ENCODE data around the gene FRYL.

The FRYL gene

DNA sequence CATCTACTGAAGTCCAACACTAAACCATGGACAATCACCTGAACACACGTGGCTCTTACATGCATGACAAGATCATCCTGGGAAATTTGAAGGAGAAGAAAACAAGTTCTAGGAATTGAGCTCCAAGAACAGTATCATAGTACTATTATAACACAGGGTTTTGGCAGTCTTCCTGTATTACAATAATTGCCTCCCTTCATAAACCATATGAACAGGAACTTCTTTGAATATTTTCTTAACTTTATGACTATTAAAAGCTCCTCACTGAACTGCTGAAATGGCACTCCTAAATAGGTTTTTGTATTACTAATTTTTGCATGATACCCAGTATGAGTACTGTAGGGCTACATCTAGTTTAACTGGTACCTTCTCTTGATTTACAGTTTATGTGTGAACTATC, 160.0 kb downstream of the FRYL start:
- no peak for DNase-seq (ENCODE audit: low spot score)

DNA sequence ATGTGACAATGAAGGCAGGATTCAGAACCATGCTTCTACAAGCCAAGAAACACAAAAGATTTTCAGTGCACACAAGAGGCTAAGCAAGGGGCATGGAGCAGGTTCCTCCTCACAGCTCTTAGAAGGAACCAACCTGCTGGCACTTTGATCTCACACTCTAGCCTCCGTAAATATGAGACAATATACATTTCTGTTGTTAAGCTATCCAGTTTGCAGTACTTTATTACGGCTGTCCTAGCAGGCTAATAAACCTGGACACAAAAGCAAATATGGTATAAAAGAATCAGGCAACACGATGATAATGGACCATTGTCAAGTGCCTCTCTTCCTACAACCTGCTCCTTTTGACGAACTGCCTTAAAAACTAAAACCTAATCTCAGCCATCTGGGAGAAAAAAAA, 175.6 kb downstream of the FRYL start:
- DNase-seq (ENCODE audit: low spot score), result no peak

DNA sequence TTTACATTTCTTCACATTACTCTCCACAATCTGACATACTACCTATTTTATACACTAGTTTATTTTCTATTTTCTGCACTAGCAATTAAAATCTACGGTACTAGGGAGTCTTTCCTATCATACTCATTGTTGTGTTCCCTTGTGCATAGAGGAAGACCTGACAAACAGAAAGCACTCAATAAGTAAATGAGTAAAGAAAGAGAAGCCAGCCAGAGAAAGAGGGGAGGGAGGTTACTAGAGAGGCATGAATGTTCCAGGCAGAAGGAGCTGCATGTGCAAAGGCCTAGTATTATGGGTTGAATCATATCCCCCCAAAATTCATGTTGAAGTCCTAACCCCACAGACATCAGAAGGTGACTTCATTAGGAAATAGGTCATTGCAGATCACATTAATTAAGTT, 176.0 kb downstream of the FRYL start:
- no peak for DNase-seq (ENCODE audit: low spot score)

DNA sequence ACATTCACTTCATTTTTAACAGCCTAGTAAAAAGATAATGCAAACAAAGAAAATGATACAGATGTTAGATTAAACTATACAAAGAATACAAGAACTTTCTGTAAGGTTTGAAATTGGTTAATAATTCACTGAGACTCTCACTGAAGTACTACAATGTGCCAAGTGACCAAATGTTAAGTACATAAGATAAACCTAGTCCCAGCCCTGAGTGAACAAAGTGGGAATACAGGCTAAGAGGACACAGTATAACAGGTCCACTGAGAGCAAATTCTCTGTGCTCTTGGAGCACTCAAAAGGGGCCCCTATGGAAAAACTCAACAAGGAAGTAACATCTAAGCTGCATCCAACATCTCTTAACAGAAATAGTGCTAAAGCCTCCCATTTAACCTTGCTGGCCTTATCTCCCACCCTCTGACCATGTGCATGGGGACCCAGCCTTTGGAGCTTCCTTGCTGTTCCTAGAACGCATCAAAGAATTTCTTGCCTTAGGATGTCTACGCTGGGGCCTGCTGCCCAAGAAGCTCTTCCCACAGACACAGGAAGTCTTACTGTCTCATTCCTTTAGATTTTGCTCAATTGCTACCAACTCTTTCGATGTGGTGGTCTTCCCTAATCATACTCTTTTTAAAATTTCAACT, 176.6 kb downstream of the FRYL start:
- DNase-seq (ENCODE audit: low spot score), result no peak

DNA sequence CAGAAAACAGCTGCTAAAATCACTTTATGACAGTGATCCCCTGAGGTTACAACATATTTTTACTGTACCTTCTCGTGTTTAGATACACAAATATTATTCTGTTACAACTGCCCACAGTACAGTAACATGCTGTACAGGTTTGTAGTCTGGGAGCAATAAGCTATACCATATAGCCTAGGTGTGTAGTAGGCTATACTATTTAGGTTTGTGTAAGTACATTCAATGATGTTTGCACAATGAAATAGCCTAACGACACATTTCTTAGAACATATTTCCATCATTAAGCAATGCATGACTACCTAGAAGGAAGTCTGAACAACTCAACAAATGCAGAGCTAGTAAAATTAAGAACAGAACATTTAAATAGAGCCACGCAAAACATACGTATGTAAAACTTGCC, 177.3 kb downstream of the FRYL start:
- DNase-seq (ENCODE audit: low spot score), result no peak

DNA sequence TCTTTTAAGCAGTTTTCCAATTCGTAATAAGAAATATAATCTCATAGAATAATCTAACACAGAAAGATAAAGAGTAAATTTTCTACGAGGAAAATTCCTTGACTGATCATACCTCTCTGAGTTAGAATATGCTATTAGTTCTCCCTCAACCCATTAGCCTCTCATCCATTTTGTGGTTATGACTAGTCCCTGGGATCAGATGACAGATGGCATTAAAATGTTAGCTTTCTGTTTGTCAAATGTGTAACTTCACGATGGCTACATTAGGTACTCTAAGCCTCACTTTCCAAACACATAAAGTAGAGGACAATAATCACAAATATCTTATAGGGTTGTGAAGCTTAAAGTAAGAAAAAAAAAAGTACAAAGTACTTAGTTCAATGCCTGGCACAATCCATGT, 177.9 kb downstream of the FRYL start:
- peak; percentile 49 for DNase-seq (ENCODE audit: low spot score)

DNA sequence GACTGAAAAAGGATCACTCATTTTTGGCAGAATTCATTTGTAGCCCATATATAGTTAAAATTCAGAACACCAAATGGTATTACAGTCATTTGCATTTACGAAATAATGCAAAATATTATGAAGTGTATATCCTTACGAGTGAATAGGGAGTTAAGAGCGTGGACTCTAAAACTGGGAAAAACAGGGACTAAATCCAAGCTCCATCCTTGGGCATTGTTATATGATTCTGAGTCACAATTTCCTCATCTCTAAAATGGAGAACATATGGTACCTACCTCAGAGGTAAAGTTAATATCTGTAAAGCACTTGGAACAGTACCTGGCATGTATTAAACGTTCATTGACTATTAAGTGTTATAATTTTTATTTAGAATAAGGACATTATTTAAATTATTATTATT, 183.7 kb downstream of the FRYL start:
- no peak for DNase-seq (ENCODE audit: low spot score)

DNA sequence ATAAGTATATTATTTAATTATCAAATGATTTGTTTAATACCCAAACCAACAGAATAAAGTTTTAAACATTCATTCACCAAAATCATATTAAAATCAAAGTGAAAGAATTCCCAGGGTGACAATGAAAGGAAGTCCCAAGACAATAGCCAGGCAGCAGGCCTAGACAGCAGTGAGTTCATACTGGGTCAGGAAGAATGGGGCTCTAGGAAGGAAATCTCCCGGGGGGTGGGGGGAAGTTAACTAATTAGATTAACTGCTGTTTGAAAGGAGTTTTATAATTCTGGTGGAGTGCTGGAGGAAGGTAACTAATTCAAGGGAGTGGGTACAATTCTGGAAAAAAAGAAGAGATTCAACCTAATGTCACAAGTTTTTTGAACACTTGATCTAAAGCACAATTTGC, 185.9 kb downstream of the FRYL start:
- DNase-seq (ENCODE audit: low spot score), result no peak

DNA sequence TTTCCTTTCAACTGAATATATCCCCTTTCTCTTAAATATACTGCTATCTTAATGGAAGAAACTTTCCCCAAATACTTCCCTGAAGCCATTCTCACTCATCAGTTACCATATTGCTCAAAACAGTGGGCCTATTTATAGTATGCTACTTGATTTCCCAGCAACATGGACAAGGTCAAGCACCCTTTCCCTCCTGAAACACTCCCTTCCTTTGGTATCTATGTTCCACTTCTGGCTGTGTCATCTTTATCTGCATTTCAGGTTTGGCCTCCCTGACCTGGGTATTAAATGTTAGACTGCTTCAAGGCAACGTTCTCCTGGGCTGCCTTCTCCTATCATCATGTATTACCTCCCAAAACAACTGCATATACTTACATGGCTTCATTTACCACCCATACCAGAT, 188.7 kb downstream of the FRYL start:
- DNase-seq (ENCODE audit: low spot score), result no peak

DNA sequence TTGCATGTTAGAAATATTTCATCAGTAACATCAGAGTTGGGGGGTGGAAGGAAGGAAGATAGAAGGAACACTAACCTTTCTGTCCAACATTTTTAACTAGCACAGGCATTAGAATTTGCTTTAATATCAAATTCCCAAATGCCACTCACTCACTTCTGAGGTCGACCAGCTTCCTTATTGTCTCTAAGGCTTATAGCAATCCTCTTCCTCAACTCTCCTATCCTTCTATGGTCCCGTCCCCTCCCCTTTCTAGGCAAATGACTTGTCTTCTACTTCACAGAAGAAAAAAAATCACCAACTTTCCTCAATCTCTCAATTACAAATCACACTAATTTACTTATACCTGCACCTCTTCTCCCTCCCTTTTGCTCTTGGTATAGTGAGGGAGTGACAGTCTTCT, 189.2 kb downstream of the FRYL start:
- no peak for DNase-seq (ENCODE audit: low spot score)

DNA sequence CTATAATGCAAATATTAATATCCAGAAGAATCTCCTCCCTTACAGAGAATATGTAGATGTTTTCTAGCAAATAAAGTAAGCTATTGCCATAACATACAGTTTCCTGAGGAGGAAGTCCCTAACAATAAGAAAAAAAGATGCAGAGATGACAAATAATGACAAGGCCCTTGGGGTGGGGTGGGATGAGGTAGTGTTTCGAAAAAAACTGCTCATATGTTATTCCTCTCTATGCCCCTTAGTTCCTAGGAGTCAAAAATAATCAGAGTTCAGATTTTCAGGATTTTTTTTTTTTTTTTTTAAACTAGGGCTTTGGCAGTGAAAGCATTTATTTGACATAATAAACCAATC, 191.0 kb downstream of the FRYL start:
- DNase-seq (ENCODE audit: low spot score), result no peak

DNA sequence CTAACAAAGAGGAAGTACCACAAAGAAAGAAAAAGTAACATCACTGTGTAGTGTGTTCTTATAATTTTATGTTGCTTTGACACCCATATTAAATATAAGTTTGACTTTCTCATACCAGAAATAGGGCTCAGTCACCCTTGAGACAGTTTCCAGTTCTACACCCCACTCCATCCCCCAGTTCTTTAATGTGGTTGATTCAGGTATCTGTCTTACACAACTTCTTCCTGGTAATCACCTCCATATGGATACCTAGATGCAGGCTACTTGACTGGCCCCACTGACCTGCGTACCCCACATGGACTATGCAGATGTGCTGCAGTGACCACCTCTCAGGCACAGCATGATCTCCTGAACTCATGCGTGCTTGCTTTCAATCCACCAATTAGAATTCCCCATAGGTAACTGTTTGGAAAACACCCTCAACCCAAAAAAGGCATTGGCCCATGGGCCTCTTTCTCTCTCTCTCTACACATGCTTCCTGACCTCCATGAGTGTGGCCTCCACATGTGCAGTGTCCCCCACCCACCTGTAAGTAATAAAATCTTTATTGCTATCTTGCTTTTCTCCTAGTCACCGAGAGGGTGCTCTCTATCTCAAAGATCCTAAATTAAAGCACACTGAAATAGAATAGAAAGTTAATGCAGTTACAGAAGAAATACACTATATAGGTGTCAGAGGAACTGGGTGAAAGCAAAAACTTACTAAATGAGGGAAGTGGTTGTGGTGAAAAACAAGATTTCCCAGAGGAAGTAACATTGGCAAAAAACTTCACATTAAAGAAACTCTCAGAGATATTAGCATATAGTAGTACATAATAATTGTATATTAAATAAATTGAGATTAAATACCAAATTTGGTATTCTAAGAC, 191.6 kb downstream of the FRYL start:
- no peak for DNase-seq (ENCODE audit: low spot score)

DNA sequence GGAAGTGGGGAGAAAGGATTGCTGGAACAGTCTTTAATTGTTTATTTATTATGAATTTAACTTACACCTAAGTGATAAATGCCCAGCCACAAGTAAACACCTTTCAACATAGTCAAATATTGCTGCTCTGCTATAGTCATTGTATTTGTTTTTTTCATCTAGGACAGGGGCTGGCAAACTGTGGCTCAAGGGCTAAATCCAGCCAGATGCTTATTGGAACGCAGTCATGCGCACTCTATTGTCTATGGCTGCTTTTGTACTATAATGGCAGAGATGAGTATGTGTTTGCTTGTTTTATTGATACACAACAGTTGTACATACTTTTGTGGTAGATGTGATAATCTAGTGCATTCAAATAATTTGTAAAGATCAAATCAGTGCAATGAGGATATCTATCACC, 194.7 kb downstream of the FRYL start:
- DNase-seq (ENCODE audit: low spot score), result no peak

DNA sequence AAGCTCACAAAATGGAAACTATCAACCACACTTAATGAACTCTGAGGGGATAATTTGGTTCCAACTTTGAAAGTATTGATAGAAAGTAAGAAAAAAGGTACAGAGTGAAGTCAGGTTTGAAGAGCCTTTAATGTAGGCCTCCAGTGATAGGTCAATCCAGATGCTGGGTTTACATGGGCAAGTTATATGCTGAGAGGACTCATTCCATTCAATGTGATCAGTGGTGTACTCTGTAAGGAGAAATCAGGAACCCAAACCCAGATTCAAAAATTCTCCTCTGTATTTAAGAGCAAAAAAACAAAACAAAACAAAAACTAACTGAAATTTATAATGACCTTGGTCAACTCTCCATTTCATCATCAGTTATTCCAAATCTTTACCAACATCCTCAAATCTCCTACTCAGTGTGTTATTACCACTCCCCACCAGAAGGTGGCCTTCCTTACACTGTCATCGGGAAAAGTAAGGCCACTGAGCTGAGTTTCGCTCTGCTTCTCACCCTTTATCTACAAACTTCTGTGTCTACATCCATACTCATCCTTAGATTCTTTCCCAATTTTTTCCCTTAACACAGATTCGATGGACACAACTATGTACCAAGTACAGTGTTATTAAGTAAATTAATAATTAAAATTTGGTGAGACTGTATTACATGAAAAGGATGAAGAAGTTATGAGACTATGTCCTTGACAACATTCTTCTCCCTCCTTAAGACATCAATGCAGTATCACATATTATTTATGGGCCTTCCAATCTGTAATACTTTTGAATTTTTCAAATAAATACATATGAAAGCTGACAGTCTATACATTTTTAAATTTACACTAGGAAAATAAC, 201.7 kb downstream of the FRYL start:
- peak; percentile 74 for DNase-seq (ENCODE audit: low spot score)

DNA sequence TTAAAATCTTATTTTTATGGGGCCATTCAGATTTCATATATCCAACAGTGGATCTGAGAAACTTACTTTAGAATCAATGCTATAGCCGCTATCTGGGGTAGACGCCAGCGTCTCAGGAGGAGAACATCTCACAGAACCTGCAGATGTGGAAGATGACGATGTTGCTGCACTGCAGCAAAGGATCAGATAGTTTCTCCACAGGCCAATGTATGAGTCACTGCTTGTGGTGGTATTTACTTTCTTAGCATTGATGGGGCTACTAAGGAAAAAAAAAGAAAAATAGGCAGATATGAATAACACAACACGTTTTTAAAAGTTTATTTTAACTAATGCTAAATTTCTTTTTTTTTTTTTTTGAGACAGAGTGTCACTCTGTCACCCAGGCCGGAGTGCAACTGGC, 204.1 kb downstream of the FRYL start:
- peak; percentile 14 for DNase-seq (ENCODE audit: low spot score)

DNA sequence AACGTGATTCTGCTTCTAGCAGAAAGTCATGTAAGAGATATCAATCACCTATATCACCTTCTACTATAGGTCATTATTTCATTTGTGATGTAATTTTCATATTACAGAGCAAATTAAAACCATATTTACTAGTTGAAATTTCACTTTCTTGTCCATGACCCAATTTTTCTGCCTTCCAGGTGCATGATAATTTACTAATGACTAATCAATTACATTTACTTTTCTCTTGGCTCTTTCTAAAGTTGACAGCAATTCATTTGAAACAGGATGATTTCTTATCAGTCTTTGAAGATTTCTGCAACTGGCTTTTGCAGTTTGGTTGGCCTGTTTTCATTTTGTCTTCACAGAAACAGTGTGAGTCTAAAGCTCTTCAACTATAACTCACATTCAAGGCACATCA, 208.6 kb downstream of the FRYL start:
- DNase-seq (ENCODE audit: low spot score), result no peak

DNA sequence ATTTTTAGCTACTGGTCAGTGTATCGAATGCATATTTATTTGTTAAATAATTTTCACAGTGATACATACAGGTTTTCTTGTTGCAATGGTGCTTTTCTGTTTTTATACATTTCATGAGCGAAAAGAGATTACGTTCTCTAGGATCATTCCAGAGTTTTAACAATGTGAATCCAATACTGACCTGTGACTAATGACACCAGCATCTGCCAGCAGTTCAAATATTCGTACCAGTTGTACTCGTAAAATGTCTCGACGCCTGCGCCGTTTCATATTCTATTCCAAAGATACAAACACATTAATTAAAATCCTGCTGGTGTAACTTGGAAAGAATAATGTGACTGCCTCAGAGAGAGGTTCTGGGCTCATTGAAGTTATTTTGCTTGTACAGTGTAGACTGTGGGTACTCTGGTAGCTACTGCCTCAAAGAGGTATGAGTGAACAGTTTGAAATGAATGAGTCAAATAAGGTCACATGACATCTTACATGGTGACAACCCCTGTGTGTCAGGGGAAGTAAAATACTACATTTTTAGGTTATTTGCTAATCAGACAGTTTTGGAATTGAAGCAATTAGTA, 209.3 kb downstream of the FRYL start:
- peak; percentile 52 for DNase-seq (ENCODE audit: low spot score)

DNA sequence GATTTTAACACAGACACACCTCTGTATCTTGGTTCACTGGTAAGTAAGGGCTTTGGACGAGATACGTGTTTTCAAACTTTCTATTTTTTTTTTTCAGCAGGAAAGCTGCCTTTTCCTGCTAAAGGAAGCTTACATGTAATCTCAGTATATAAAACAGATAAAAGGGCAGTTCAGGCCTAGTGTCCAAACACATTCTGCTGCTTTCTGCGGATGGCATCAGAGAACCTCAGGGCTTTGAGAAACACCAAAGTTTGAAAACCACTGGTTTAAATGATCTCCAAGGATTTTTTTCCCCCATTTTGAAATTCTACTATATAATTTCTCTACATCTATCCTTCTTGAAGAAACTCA, 214.1 kb downstream of the FRYL start:
- DNase-seq (ENCODE audit: low spot score), result no peak

DNA sequence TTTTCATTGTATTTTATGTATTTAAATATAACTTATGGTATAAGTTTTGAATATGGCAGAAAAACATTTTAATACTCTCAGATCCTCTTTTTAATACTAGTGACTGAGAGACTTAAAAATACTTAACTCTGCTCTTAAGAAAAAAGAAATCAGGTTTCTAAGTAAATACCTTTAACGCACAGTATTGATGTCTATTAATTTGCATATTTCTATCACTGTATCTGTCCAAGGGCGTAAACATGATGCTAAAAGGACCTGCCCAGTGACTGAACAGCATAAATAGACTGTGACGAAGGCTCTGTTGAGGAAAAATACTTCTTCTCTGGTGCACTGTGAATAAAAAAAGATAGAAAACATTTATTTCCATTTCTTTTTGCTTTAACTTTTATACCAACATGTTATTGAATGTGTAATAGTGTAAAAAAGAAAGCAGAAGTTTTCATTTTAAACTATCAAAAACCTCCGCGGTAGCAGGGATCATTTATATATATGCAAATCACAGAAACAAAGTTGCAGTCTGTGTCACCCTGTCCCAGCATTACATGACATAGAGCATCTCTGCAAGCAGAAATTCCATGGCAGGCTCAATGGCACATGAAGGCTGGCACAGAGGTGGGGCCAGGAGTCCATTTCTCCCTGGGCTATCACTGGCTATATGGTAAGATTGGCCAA, 214.6 kb downstream of the FRYL start:
- no peak for DNase-seq (ENCODE audit: low spot score)

DNA sequence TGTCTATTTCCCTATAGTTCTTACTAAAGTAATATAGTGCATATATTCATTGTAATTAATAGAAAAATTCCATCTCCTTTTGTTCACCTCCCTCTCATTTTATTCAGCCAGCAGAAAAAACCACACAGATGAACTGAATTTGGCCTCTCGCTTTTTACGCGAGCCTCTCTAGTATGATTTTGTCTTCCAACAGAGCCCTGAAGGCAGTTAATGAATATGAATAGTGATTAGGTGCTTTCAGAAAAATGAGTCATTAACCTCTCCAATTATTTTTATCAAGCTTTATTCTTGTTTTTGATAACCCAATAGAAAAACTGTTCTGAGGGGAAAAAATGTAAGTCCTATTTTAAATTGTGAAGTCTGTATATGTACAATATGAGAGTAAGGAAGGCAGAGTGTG, 215.9 kb downstream of the FRYL start:
- no peak for DNase-seq (ENCODE audit: low spot score)

DNA sequence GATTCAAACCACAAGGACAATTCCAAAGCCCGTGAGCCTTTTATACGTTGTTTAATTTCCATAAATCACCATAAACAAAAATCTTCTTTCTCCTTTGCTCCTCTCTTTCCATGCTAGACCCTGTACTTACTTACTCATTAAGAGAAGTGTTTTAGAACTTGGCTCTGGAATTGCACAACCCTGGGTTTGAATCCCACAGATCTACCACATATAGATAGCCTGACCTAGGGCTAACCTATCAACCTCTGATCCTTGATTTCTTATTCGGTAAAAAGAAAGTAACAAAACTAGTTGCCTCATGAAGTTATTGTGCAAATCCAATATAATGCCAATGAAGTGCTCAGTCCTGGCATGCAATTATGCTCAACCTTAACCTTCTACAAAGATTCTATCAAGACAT, 221.3 kb downstream of the FRYL start:
- DNase-seq (ENCODE audit: low spot score), result no peak

DNA sequence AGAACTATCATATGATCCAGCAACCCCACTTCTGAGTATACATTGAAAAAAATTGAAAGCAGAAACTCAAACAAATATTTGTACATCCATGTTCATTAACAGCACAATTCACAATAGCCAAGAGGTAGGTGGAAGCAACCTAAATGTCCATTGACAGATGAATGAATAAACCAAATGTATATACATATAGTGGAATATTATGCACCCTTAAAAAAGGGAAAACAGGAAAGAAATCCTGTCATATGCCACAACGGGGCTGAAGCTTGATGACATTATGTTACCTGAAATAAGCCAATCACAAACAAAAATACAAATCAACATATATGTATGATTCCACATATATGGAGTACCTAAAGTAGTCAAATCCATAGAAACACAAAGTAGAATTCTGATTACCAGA, 222.1 kb downstream of the FRYL start:
- no peak for DNase-seq (ENCODE audit: low spot score)

All from GM03348 (cell line).